Osteoblast (primary cell): ENCODE data around the gene CMTR1. TPM values are rescaled to one million over a fixed set of nuclear protein-coding genes. Genes with fewer than 3 reads are reported as not detected.

Experiments
- DNase-seq: peaks from one replicate; pipeline ENCODE4 v3.0.0; 2011; ENCODE audit warnings: low spot score, mixed read lengths; ENCODE audit not compliant: insufficient read length; ENCODE audit errors: missing footprints
- H2AFZ ChIP-seq: 2 replicates; pipeline ENCODE4 v1.6.0; 2011; ENCODE audit warnings: mild to moderate bottlenecking, low read length
- H3K27ac ChIP-seq: 2 replicates; pipeline ENCODE4 v1.5.1; 2011; ENCODE audit warnings: mild to moderate bottlenecking, low read depth, low read length, moderate library complexity
- H3K27me3 ChIP-seq: 2 replicates; pipeline ENCODE4 v1.6.0; 2012; ENCODE audit warnings: mild to moderate bottlenecking, control low read depth, inconsistent platforms, low read length, moderate library complexity; ENCODE audit not compliant: insufficient read depth
- H3K36me3 ChIP-seq: 2 replicates; pipeline ENCODE4 v1.5.1; 2011; ENCODE audit warnings: mild to moderate bottlenecking, low read length, control low read depth, moderate library complexity; ENCODE audit not compliant: insufficient read depth
- H3K4me1 ChIP-seq: 2 replicates; pipeline ENCODE4 v1.5.1; 2011; ENCODE audit warnings: mild to moderate bottlenecking, low read length, control low read depth, moderate library complexity; ENCODE audit not compliant: insufficient read depth
- H3K4me2 ChIP-seq: 2 replicates; pipeline ENCODE4 v1.6.0; 2011; ENCODE audit warnings: mild to moderate bottlenecking, low read length; ENCODE audit not compliant: insufficient read depth
- H3K4me3 ChIP-seq: fragments of 200-600 bp; sonication (generic); 3 replicates; pipeline ENCODE4 v1.5.1; 2012; ENCODE audit warnings: mild to moderate bottlenecking, low read length, inconsistent platforms; ENCODE audit not compliant: insufficient read depth
- H3K79me2 ChIP-seq: 2 replicates; pipeline ENCODE4 v1.6.0; 2012; ENCODE audit warnings: mild to moderate bottlenecking, low read length, control low read depth, inconsistent platforms; ENCODE audit not compliant: insufficient read depth
- H3K9me3 ChIP-seq: 2 replicates; pipeline ENCODE4 v1.5.1; 2011; ENCODE audit warnings: low read depth, low read length, control low read depth
- H4K20me1 ChIP-seq: 2 replicates; pipeline ENCODE4 v1.6.0; 2012; ENCODE audit warnings: mild to moderate bottlenecking, low read length, control low read depth; ENCODE audit not compliant: insufficient read depth
- CTCF ChIP-seq: IDR thresholded peaks from 2 replicates; pipeline ENCODE4 v1.5.1; 2011; ENCODE audit warnings: mild to moderate bottlenecking, low read depth, low read length, moderate library complexity; ENCODE audit errors: extremely low read depth
- total RNA-seq: library from RNA; depleted of rRNA; stranded (reverse); fragments of >200 nt; gene quantifications from 2 replicates; pipeline ENCODE4 v1.2.3, GENCODE V29; 2012

The CMTR1 gene
- total RNA-seq, 1 donor: 38.7 TPM

- H3K27me3 ChIP-seq: no peaks in the 10 kb centered on the region
- no peaks in the 10 kb centered on the region for H3K9me3 ChIP-seq
- H3K36me3 ChIP-seq: no peaks in the 10 kb centered on the region
- peaks cover 7% of the 10 kb centered on the region for H3K79me2 ChIP-seq
- no peak for TF ChIP-seq CTCF
- no peak overlapping the region for H3K4me2 ChIP-seq
- no peak overlapping the region for H3K27ac ChIP-seq
- H3K4me3 ChIP-seq: no peak overlapping the region
- no peak overlapping the region for H2AFZ ChIP-seq
- peaks cover 3% of the 10 kb centered on the region for H3K4me1 ChIP-seq
- no peak for DNase-seq
- H4K20me1 ChIP-seq: peaks cover 22% of the 10 kb centered on the region
Measured at GRCh38 chr6:37492236-37492972, 59.4 kb downstream of the CMTR1 start.

DNA sequence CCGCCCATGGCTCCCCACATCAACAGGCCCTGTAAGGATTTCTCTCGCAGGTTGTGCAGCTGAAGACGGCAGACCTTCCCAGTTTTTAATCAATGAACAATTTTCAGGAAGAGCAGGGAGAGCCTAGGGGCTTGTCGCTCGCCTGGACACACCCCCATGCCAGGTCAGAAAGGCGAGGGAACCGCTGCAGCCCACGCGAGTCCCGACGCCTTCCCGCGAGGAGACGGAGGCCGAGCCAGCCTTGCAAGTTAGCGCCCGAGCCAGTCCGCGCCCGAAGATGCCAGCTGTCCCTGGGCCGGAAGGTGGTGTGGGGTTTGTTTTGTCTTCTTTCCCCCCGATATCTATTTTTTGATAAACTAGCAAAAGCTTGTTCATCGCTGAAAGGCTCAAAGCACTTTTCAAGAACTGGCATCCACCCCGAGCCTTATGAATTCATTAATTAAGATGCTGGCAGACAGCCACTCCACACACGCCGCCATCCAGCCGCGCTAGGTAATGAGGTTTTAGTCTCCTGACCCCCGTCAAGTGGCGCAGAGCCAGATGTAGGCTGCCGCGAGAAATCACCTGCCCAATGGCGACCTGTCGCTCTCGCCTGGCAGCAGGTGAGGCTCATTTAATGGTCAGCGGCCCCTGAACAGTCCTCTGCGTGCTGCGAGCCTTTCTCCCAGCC, 60.1 kb downstream of the CMTR1 start:
- Histone ChIP-seq H3K79me2 (peaks cover 7% of the 10 kb centered on the region), H3K4me2 (no peak overlapping the region), H3K27me3 (no peaks in the 10 kb centered on the region), H3K36me3 (no peaks in the 10 kb centered on the region), H3K27ac (no peak overlapping the region), H4K20me1 (peaks cover 22% of the 10 kb centered on the region), H3K4me3 (no peak overlapping the region), H3K9me3 (no peaks in the 10 kb centered on the region), H3K4me1 (peaks cover 3% of the 10 kb centered on the region), H2AFZ (no peak overlapping the region)
- DNase-seq: peak; percentile 38
- TF ChIP-seq CTCF: no peak

DNA sequence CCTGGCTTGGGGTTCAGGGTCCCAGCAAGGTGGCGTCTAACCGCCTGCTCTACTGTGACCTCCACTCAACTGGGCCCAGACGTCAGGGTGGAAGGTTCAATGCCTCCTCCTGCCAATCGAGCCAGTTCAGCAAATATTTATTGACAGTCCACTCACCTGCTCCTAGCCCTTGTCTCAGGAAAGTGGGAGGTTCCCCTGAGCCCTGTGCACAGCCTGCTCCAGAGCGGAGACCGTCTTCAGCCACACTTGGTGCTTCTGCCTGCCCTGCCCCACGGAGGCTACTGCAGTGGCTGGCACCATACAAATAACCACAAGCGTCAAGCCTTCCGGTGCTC, 60.6 kb downstream of the CMTR1 start:
- peaks cover 22% of the 10 kb centered on the region for H4K20me1 ChIP-seq
- H3K79me2 ChIP-seq: peaks cover 8% of the 10 kb centered on the region
- H3K4me2 ChIP-seq: no peak overlapping the region
- TF ChIP-seq CTCF: no peak
- no peaks in the 10 kb centered on the region for H3K36me3 ChIP-seq
- H3K4me1 ChIP-seq: peaks cover 3% of the 10 kb centered on the region
- H3K27ac ChIP-seq: no peak overlapping the region
- H3K9me3 ChIP-seq: no peaks in the 10 kb centered on the region
- no peak overlapping the region for H2AFZ ChIP-seq
- no peaks in the 10 kb centered on the region for H3K27me3 ChIP-seq
- peak; percentile 25 for DNase-seq
- H3K4me3 ChIP-seq: no peak overlapping the region

- Histone ChIP-seq H3K4me2 (no peak overlapping the region), H4K20me1 (peaks cover 15% of the 10 kb centered on the region), H3K36me3 (no peaks in the 10 kb centered on the region), H2AFZ (no peak overlapping the region), H3K79me2 (peaks cover 12% of the 10 kb centered on the region), H3K27me3 (no peaks in the 10 kb centered on the region), H3K4me3 (no peak overlapping the region), H3K9me3 (no peaks in the 10 kb centered on the region), H3K27ac (no peak overlapping the region), H3K4me1 (peaks cover 6% of the 10 kb centered on the region)
- no peak for TF ChIP-seq CTCF
- DNase-seq: no peak
Measured at GRCh38 chr6:37495244-37495934, 62.4 kb downstream of the CMTR1 start.
